Measurements from ENCODE around the gene PSTK. TPM values are rescaled to one million over a fixed set of nuclear protein-coding genes. Genes with fewer than 3 reads are reported as not detected.

Gene PSTK
- total RNA-seq, 2 donors from 2014 or later: 3.4 to 3.5 TPM

GRCh38 chr10:122999347-122999746 lies 19.1 kb downstream of the PSTK start:
- peaks cover 15 to 32% of the 10 kb centered on the region in 2 donors for H3K4me1 Mint-ChIP-seq (ENCODE audit: low read depth in 2 of 2)
- H3K27me3 Mint-ChIP-seq: no peaks in the 10 kb centered on the region
- peaks cover 10% of the 10 kb centered on the region for H3K36me3 Mint-ChIP-seq
- no peak for ATAC-seq
- no peak overlapping the region for H3K27ac Mint-ChIP-seq
- DNase-seq (ENCODE audit: low spot score): no peak
- no peaks in the 10 kb centered on the region for H3K9me3 Mint-ChIP-seq
- H3K4me3 Mint-ChIP-seq: no peak overlapping the region

- Mint-ChIP-seq H3K27ac (no peak overlapping the region), H3K4me1 (ENCODE audit: low read depth in 2 of 2) (peaks cover 15 to 32% of the 10 kb centered on the region in 2 donors), H3K27me3 (no peaks in the 10 kb centered on the region), H3K36me3 (peaks cover 8% of the 10 kb centered on the region), H3K4me3 (no peak overlapping the region), H3K9me3 (no peaks in the 10 kb centered on the region)
- ATAC-seq (no peak), DNase-seq (ENCODE audit: low spot score) (no peak)
Observed at GRCh38 chr10:123000155-123000554, 20.0 kb downstream of the PSTK start.

- no peak overlapping the region for H3K27ac Mint-ChIP-seq
- ATAC-seq: no peak
- H3K9me3 Mint-ChIP-seq: no peaks in the 10 kb centered on the region
- H3K4me3 Mint-ChIP-seq: no peak overlapping the region
- no peak for DNase-seq (ENCODE audit: low spot score)
- H3K4me1 Mint-ChIP-seq (ENCODE audit: low read depth in 2 of 2): peaks cover 16 to 36% of the 10 kb centered on the region in 2 donors
- no peaks in the 10 kb centered on the region for H3K27me3 Mint-ChIP-seq
- no peaks in the 10 kb centered on the region for H3K36me3 Mint-ChIP-seq
Observed at GRCh38 chr10:123001370-123001769, 21.2 kb downstream of the PSTK start.

- Mint-ChIP-seq H3K27ac (no peak overlapping the region), H3K9me3 (no peaks in the 10 kb centered on the region), H3K27me3 (no peaks in the 10 kb centered on the region), H3K36me3 (no peaks in the 10 kb centered on the region), H3K4me3 (no peak overlapping the region), H3K4me1 (ENCODE audit: low read depth in 2 of 2) (peaks cover 23 to 47% of the 10 kb centered on the region in 2 donors)
- DNase-seq (ENCODE audit: low spot score) (no peak), ATAC-seq (no peak)
Observed at GRCh38 chr10:123004298-123004697, 24.1 kb downstream of the PSTK start.

- ATAC-seq (peak in 1 of 2 donors; percentile 53), DNase-seq (ENCODE audit: low spot score) (peak; percentile 65)
- Mint-ChIP-seq H3K4me1 (ENCODE audit: low read depth in 2 of 2) (peaks cover 22 to 34% of the 10 kb centered on the region in 2 donors), H3K27me3 (no peaks in the 10 kb centered on the region), H3K36me3 (no peaks in the 10 kb centered on the region), H3K9me3 (no peaks in the 10 kb centered on the region), H3K4me3 (peak overlapping the region; percentile 99), H3K27ac (peak overlapping the region; percentile 94 to 96)
Observed at GRCh38 chr10:123007558-123008354, 27.6 kb downstream of the PSTK start.

- Mint-ChIP-seq H3K4me1 (ENCODE audit: low read depth in 2 of 2) (peaks cover 22 to 34% of the 10 kb centered on the region in 2 donors), H3K4me3 (peak within 1 kb of the TSS; percentile 99), H3K27me3 (no peaks in the 10 kb centered on the region)
Observed at GRCh38 chr10:123008355-123009104, 28.3 kb downstream of the PSTK start, which contains the start of the genes ACADSB and IKZF5. TSS of gene ACADSB (plus strand) at chr10:123009006. CDS start at chr10:123009030, 24 bp downstream. TSS of gene IKZF5 (minus strand) at chr10:123008795. CDS start at chr10:122998625, 10,170 bp downstream.

GRCh38 chr10:123009105-123009820 lies 29.1 kb downstream of the PSTK start:
- H3K27me3 Mint-ChIP-seq: no peaks in the 10 kb centered on the region
- H3K27ac Mint-ChIP-seq: peak overlapping the region; percentile 94 to 96
- no peak for ATAC-seq
- peaks cover 22 to 34% of the 10 kb centered on the region in 2 donors for H3K4me1 Mint-ChIP-seq (ENCODE audit: low read depth in 2 of 2)
- H3K4me3 Mint-ChIP-seq: peak overlapping the region; percentile 99
- no peaks in the 10 kb centered on the region for H3K9me3 Mint-ChIP-seq
- DNase-seq (ENCODE audit: low spot score): no peak
- H3K36me3 Mint-ChIP-seq: no peaks in the 10 kb centered on the region

More at GRCh38 chr10:123008355-123009104, 28.3 kb downstream of the PSTK start, which contains the start of the genes ACADSB and IKZF5:
- Mint-ChIP-seq H3K27ac (peak within 1 kb of the TSS; percentile 94 to 96), H3K9me3 (no peaks in the 10 kb centered on the region), H3K36me3 (no peaks in the 10 kb centered on the region)
- ATAC-seq (peak; percentile 98 to 99), DNase-seq (ENCODE audit: low spot score) (peak; percentile 98)

- H3K4me3 Mint-ChIP-seq: no peak overlapping the region
- no peaks in the 10 kb centered on the region for H3K9me3 Mint-ChIP-seq
- H3K27me3 Mint-ChIP-seq: no peaks in the 10 kb centered on the region
- no peaks in the 10 kb centered on the region for H3K36me3 Mint-ChIP-seq
- DNase-seq (ENCODE audit: low spot score) (no peak), ATAC-seq (no peak)
- no peak overlapping the region for H3K27ac Mint-ChIP-seq
- H3K4me1 Mint-ChIP-seq (ENCODE audit: low read depth in 2 of 2): peaks cover 21 to 24% of the 10 kb centered on the region in 2 donors
Observed at GRCh38 chr10:123011987-123012386, 31.8 kb downstream of the PSTK start.

- Mint-ChIP-seq H3K36me3 (no peaks in the 10 kb centered on the region), H3K9me3 (no peaks in the 10 kb centered on the region), H3K4me1 (ENCODE audit: low read depth in 2 of 2) (peaks cover 14 to 15% of the 10 kb centered on the region in 2 donors), H3K27me3 (no peaks in the 10 kb centered on the region), H3K4me3 (no peak overlapping the region), H3K27ac (no peak overlapping the region)
- no peak for DNase-seq (ENCODE audit: low spot score)
- ATAC-seq: no peak
Observed at GRCh38 chr10:123013456-123014419, 33.5 kb downstream of the PSTK start.

- ATAC-seq (no peak), DNase-seq (ENCODE audit: low spot score) (no peak)
- Mint-ChIP-seq H3K4me3 (no peak overlapping the region), H3K36me3 (no peaks in the 10 kb centered on the region), H3K4me1 (ENCODE audit: low read depth in 2 of 2) (peaks cover 8 to 10% of the 10 kb centered on the region in 2 donors), H3K9me3 (no peaks in the 10 kb centered on the region), H3K27ac (no peak overlapping the region), H3K27me3 (no peaks in the 10 kb centered on the region)
Observed at GRCh38 chr10:123014772-123015171, 34.6 kb downstream of the PSTK start.

GRCh38 chr10:123016228-123016627 lies 36.0 kb downstream of the PSTK start:
- Mint-ChIP-seq H3K4me1 (ENCODE audit: low read depth in 2 of 2) (peaks cover 0 to 3% of the 10 kb centered on the region in 2 donors), H3K27ac (no peak overlapping the region), H3K9me3 (no peaks in the 10 kb centered on the region), H3K27me3 (no peaks in the 10 kb centered on the region), H3K4me3 (no peak overlapping the region), H3K36me3 (no peaks in the 10 kb centered on the region)
- DNase-seq (ENCODE audit: low spot score) (no peak), ATAC-seq (no peak)

GRCh38 chr10:123017421-123018165 lies 37.4 kb downstream of the PSTK start:
- no peak for DNase-seq (ENCODE audit: low spot score)
- H3K9me3 Mint-ChIP-seq: no peaks in the 10 kb centered on the region
- no peaks in the 10 kb centered on the region for H3K27me3 Mint-ChIP-seq
- H3K27ac Mint-ChIP-seq: no peak overlapping the region
- no peak overlapping the region for H3K4me3 Mint-ChIP-seq
- no peaks in the 10 kb centered on the region for H3K36me3 Mint-ChIP-seq
- ATAC-seq: no peak
- peaks cover 0 to 3% of the 10 kb centered on the region in 2 donors for H3K4me1 Mint-ChIP-seq (ENCODE audit: low read depth in 2 of 2)

All from natural killer cell treated with Interleukin-12 subunit alpha and Interleukin-12 subunit beta and Interleukin-15 and Interleukin-18, amount 100 ng/mL, for 72 hours (primary cell).